SK-N-SH treated with all-trans-retinoic acid at 6 μM for 48 hours (cell line): ENCODE data around the gene HOXC9.

Experiments
- CREB5 ChIP-seq: fragments of 250-450 bp; sonication (Bioruptor Pico); IDR thresholded peaks from 2 replicates; pipeline ENCODE4 v1.5.1; 2020; ENCODE audit warnings: low read depth, mild to moderate bottlenecking, moderate library complexity
- ISL1 ChIP-seq: fragments of 250-450 bp; sonication (Bioruptor Pico); IDR thresholded peaks from 2 replicates; pipeline ENCODE4 v2.1.2; 2022; ENCODE audit warnings: mild to moderate bottlenecking, moderate library complexity
- PATZ1 ChIP-seq: fragments of 250-450 bp; sonication (Bioruptor Pico); IDR thresholded peaks from 2 replicates; pipeline ENCODE4 v1.8.0; 2020; ENCODE audit warnings: mild to moderate bottlenecking, moderate library complexity, borderline replicate concordance
- POU6F1 ChIP-seq: fragments of 250-450 bp; sonication (Bioruptor Pico); IDR thresholded peaks from 2 replicates; pipeline ENCODE4 v1.8.0; 2021; ENCODE audit warnings: low read depth, mild to moderate bottlenecking, moderate library complexity, borderline replicate concordance
- PPARA ChIP-seq: fragments of 250-450 bp; sonication (Bioruptor Pico); IDR thresholded peaks from 2 replicates; pipeline ENCODE4 v1.5.0; 2020; ENCODE audit warnings: mild to moderate bottlenecking, borderline replicate concordance
- RARB ChIP-seq: fragments of 250-450 bp; sonication (Bioruptor Pico); IDR thresholded peaks from 2 replicates; pipeline ENCODE4 v1.8.0; 2021; ENCODE audit warnings: mild to moderate bottlenecking, moderate library complexity
- TOX ChIP-seq: fragments of 250-450 bp; sonication (Bioruptor Pico); IDR thresholded peaks from 2 replicates; pipeline ENCODE4 v1.8.0; 2021; ENCODE audit warnings: mild to moderate bottlenecking, moderate library complexity, borderline replicate concordance
- ZFP3 ChIP-seq: fragments of 250-450 bp; sonication (Bioruptor Pico); IDR thresholded peaks from 2 replicates; pipeline ENCODE4 v1.5.0; 2020; ENCODE audit warnings: mild to moderate bottlenecking, moderate library complexity
- ZFP30 ChIP-seq: fragments of 450-650 bp; formaldehyde crosslinking; IDR thresholded peaks from 2 replicates; pipeline ENCODE4 v1.5.0; 2022; ENCODE audit warnings: mild to moderate bottlenecking, moderate library complexity
- ZNF8 ChIP-seq: fragments of 450-650 bp; formaldehyde crosslinking; IDR thresholded peaks from 2 replicates; pipeline ENCODE4 v1.5.0; 2020; ENCODE audit warnings: mild to moderate bottlenecking, moderate library complexity

- no peak for TF ChIP-seq ZFP30 (CRISPR knock-in tag)
- TF ChIP-seq POU6F1 (CRISPR knock-in tag), result no peak
- no peak for TF ChIP-seq PPARA (CRISPR knock-in tag)
- no peak for TF ChIP-seq RARB (CRISPR knock-in tag)
- TF ChIP-seq TOX (CRISPR knock-in tag), result no peak
- no peak for TF ChIP-seq ZFP3 (CRISPR knock-in tag)
- no peak for TF ChIP-seq ZNF8 (CRISPR knock-in tag)
- no peak for TF ChIP-seq ISL1 (CRISPR knock-in tag)
- no peak for TF ChIP-seq CREB5 (CRISPR knock-in tag)
- no peak for TF ChIP-seq PATZ1 (CRISPR knock-in tag)
Observed at GRCh38 chr12:53969588-53970259, 30.2 kb upstream of the HOXC9 start.
